Measurements from ENCODE around the gene POR.

POR gene

DNA sequence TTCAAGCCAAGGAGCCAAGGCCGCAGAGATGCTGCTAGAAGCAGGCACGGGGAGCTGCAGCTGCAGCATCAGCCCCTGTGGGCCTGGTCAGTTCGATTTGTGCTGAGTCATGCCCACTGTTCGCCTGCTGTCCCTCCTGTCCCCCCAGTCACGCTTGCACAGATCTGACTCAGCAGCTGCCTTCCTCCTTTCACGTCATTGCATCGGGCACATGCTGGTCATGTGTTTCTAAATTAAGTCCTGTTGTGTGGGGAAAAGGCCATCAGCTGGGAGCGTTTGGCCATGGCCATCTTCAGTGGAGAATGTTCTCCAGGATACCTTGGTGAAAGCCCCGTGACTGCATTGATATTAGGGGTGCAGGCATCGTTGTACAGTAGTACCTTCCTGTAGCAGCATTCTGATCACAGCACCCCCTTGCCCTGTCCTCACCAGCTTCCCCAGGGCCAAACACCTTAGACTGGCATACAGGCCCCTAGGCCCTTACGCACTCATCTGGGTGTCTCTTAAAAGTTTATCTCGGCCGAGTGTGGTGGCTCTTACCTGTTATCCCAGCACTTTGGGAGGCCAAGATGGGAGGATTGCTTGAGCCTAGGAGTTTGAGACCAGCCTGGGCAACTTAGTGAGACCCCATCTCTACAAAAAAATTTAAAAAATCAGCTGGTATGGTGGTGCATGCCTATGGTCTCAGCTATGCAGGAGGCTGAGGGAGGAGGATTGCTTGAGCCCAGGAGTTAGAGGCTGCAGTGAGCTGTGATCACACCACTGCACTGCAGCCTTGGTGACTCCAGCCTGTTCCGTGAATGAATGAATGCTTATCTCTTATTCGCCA lies 23.2 kb downstream of the POR start:
- TF ChIP-seq, protein P1, sequence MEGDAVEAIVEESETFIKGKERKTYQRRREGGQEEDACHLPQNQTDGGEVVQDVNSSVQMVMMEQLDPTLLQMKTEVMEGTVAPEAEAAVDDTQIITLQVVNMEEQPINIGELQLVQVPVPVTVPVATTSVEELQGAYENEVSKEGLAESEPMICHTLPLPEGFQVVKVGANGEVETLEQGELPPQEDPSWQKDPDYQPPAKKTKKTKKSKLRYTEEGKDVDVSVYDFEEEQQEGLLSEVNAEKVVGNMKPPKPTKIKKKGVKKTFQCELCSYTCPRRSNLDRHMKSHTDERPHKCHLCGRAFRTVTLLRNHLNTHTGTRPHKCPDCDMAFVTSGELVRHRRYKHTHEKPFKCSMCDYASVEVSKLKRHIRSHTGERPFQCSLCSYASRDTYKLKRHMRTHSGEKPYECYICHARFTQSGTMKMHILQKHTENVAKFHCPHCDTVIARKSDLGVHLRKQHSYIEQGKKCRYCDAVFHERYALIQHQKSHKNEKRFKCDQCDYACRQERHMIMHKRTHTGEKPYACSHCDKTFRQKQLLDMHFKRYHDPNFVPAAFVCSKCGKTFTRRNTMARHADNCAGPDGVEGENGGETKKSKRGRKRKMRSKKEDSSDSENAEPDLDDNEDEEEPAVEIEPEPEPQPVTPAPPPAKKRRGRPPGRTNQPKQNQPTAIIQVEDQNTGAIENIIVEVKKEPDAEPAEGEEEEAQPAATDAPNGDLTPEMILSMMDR (IDR thresholded peaks at IDR 0.05; ENCODE audit: borderline replicate concordance, insufficient read depth, low read depth, low read length): no peak
- no peak overlapping the region for H3K4me3 ChIP-seq (ENCODE audit: low read depth, low read length)

DNA sequence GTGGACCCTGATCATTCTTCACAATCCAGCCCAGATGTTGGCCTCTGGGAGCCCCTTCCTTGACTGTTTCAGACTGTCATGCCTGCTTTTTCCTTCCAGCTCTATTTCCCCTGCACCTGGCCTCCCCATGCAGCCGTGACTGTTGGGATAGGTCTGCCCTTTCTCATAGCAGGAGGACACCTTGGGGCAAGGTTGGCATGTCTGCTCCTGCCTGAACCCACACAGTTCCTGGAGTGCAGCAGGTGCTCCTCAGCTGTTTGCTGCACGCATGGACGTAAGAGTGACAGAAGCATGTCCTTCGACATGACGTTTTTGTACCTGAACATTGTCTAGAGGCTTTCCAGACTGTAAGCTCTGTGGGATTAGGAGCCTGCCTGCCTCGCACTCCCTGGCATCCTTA lies 24.0 kb downstream of the POR start:
- TF ChIP-seq, protein P1 (IDR thresholded peaks at IDR 0.05; ENCODE audit: borderline replicate concordance, insufficient read depth, low read depth, low read length): no peak
- no peak overlapping the region for H3K4me3 ChIP-seq (ENCODE audit: low read depth, low read length)

DNA sequence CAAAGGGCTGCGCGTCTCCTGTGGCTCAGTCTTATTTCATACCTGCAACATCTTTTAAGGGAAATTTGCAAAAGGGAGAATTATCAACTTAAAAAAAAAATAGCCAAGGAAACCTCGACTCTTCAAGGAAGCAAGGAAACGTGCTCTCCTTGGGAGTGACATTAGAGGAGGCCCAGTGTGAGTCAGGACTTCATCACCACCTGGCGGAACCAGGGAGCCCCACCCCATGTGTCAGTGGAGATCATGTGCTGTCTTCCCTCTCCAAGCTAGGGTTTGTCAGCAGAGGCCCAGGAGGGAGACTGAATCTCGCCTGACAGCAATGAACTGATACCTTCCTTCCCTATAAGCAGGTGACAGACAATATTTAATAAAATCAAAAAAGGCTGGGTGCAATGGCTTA lies 28.9 kb downstream of the POR start:
- TF ChIP-seq, protein P1 (IDR thresholded peaks at IDR 0.05; ENCODE audit: borderline replicate concordance, insufficient read depth, low read depth, low read length): no peak
- H3K4me3 ChIP-seq (ENCODE audit: low read depth, low read length): no peak overlapping the region

DNA sequence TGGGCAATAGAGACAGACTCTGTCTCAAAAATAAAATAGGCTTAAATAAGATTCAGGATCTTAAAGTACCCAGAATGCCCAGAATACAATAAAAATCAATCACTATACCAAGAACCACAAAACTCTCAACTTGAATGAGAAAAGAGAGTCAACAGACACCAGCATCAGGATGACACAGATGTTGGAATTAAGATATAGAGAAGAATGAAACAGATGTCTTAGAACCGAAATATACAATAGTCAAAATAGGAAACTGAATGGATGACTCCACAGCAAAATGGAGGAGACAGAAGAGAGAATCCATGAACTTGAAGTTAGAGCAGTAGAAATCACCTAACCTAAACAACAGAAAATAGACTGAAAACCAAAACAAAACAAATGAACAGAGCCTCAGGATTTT lies 29.6 kb downstream of the POR start:
- no peak overlapping the region for H3K4me3 ChIP-seq (ENCODE audit: low read depth, low read length)
- TF ChIP-seq, protein P1 (IDR thresholded peaks at IDR 0.05; ENCODE audit: borderline replicate concordance, insufficient read depth, low read depth, low read length): no peak

DNA sequence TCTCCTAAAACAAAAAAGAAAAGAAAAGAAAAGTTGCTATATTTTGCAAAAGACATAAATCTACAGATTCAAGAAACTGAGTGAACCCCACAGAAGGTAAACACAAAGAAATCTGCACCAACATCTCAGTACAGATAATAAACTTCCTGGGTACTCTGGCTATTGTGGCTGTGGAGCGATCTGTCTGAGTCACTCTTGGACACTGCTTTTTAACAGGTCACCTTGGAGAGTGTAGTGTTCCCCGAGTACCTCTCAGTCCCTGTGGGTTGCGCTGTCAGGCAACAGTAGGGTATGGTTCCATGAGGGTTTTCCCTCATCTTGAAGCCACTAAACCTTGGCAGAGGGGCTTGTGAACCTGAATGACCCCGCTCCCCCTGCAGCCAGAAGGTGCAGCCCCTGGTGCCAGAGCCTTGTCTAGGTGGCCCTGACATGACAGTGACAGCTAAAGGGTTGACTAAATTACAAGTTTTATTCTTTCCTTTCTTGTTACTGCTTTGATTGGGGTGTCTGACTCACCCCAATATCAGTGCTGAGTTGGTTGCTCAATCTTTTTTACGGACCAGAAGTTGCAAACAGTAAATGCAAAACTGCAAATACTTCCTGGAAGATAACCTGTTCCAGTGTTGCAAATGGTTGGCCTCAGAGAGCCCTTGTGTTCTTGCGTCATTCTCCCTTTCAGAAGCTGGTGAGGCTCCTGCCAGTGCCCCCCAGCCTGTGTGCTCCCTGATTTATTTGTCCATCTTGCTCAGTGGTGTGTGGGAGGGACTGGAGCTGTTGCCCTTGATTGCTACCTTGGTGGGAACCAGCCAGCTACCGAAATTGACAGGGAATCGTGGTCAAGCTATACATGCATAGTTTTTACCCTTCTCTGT lies 30.6 kb downstream of the POR start:
- TF ChIP-seq, protein P1 (IDR thresholded peaks at IDR 0.05; ENCODE audit: borderline replicate concordance, insufficient read depth, low read depth, low read length): no peak
- no peak overlapping the region for H3K4me3 ChIP-seq (ENCODE audit: low read depth, low read length)

DNA sequence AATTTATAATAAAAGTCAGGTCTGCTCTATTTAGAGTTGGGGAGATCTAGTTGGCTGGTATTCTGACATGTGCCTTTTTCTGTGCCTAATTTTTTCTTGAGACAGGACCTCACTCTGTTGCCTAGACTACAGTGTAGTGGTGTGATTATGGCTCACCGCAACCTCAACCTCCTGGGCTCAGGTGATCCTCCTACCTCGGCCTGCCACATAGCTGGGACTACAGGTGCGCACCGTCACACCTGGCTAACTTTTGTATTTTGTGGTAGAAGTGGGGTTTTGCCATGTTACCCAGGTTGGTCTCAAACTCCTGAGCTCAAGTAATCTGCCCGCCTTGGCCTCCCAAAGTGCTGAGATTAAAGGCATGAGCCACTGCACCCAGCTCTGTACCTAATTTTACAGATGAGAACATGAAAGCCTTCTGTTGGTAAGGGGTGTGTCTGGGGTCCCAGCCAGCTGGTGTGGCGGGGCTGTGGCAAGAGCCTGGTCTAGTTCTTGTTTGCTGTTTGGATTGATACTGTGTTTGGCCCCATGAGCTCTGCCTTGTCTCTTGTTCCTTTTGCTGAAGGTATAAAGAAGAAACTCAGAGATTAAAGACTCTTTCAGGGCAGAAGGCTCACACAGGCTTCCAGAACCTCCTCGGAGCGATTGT lies 31.4 kb downstream of the POR start:
- H3K4me3 ChIP-seq (ENCODE audit: low read depth, low read length): no peak overlapping the region
- TF ChIP-seq, protein P1 (IDR thresholded peaks at IDR 0.05; ENCODE audit: borderline replicate concordance, insufficient read depth, low read depth, low read length): no peak
